ENCODE data around the gene CHMP6.

CHMP6 gene

GRCh38 chr17:80992077-80992947 is 671 bp downstream of the CHMP6 start:
- no peak for DNase-seq (ENCODE audit: low read depth in 2 of 2)

- DNase-seq (ENCODE audit: low read depth in 2 of 2) = no peak
Observed at GRCh38 chr17:80992948-80993624, 1.4 kb downstream of the CHMP6 start.

- no peak for DNase-seq (ENCODE audit: low read depth in 2 of 2)
Observed at GRCh38 chr17:80995131-80995530, 3.5 kb downstream of the CHMP6 start.

- DNase-seq (ENCODE audit: low read depth in 2 of 2) = no peak
Observed at GRCh38 chr17:80996422-80997305, 5.0 kb downstream of the CHMP6 start.

GRCh38 chr17:80997424-80998117 is 5.9 kb downstream of the CHMP6 start:
- DNase-seq (ENCODE audit: low read depth in 2 of 2) = no peak

GRCh38 chr17:80998118-80998747 is 6.6 kb downstream of the CHMP6 start:
- no peak for DNase-seq (ENCODE audit: low read depth in 2 of 2)

- no peak for DNase-seq (ENCODE audit: low read depth in 2 of 2)
Observed at GRCh38 chr17:80998748-80999535, 7.3 kb downstream of the CHMP6 start.

GRCh38 chr17:80999536-81000333 is 8.1 kb downstream of the CHMP6 start:
- DNase-seq (ENCODE audit: low read depth in 2 of 2) = no peak

- DNase-seq (ENCODE audit: low read depth in 2 of 2) = no peak
Observed at GRCh38 chr17:81000334-81000630, 8.6 kb downstream of the CHMP6 start.

GRCh38 chr17:81000631-81001357 is 9.2 kb downstream of the CHMP6 start:
- no peak for DNase-seq (ENCODE audit: low read depth in 2 of 2)

GRCh38 chr17:81002013-81002384 is 10.4 kb downstream of the CHMP6 start:
- no peak for DNase-seq (ENCODE audit: low read depth in 2 of 2)

- DNase-seq (ENCODE audit: low read depth in 2 of 2) = no peak
Observed at GRCh38 chr17:81002409-81003361, 11.0 kb downstream of the CHMP6 start.

GRCh38 chr17:81003711-81004475 is 12.3 kb downstream of the CHMP6 start:
- DNase-seq (ENCODE audit: low read depth in 2 of 2) = no peak

- DNase-seq (ENCODE audit: low read depth in 2 of 2) = no peak
Observed at GRCh38 chr17:81006891-81007290, 15.2 kb downstream of the CHMP6 start.

GRCh38 chr17:81008140-81008539 is 16.5 kb downstream of the CHMP6 start:
- no peak for DNase-seq (ENCODE audit: low read depth in 2 of 2)

GRCh38 chr17:81009136-81009535 is 17.5 kb downstream of the CHMP6 start:
- no peak for DNase-seq (ENCODE audit: low read depth in 2 of 2)

- DNase-seq (ENCODE audit: low read depth in 2 of 2) = no peak
Observed at GRCh38 chr17:81010935-81011334, 19.3 kb downstream of the CHMP6 start.

Measured in activated CD8-positive, alpha-beta memory T cell treated with anti-CD3 and anti-CD28 coated beads for 4 hours (primary cell).